Mesendoderm (in vitro differentiated cells): ENCODE data around the gene TIMP3.
"Not testable (repeated sequence)": the region's sequence is repeated elsewhere in the genome, so short reads cannot be mapped to it uniquely, and the experiment has no call there.

Experiments
- DNase-seq: peaks from one replicate; pipeline ENCODE4 v3.0.0; 2013
- H2AK5ac ChIP-seq: 2 replicates; pipeline ENCODE4 v1.6.1; 2013; ENCODE audit warnings: low read length, inconsistent platforms
- H2BK120ac ChIP-seq: 2 replicates; pipeline ENCODE4 v1.6.1; 2013; ENCODE audit warnings: low read depth, mild to moderate bottlenecking, low read length, moderate library complexity, mixed read lengths
- H2BK15ac ChIP-seq: replicated peaks from 2 replicates; pipeline ENCODE4 v1.6.1; 2013; ENCODE audit warnings: low read depth, mild to moderate bottlenecking, moderate library complexity
- H2BK5ac ChIP-seq: 2 replicates; pipeline ENCODE4 v1.6.1; 2013; ENCODE audit warnings: low read length, inconsistent platforms
- H3K18ac ChIP-seq: 2 replicates; pipeline ENCODE4 v1.6.1; 2013; ENCODE audit warnings: mild to moderate bottlenecking, low read length, mixed read lengths
- H3K23ac ChIP-seq: one replicate; pipeline ENCODE4 v1.6.1; 2013; ENCODE audit warnings: low read length
- H3K27ac ChIP-seq: 2 replicates; pipeline ENCODE4 v1.5.1; 2013; ENCODE audit warnings: low read depth, mild to moderate bottlenecking, inconsistent platforms, low read length, moderate library complexity
- H3K27me3 ChIP-seq: 2 replicates; pipeline ENCODE4 v1.6.1; 2013; ENCODE audit warnings: low read length, control low read depth, mild to moderate bottlenecking, inconsistent platforms; ENCODE audit not compliant: insufficient read depth, poor library complexity
- H3K36me3 ChIP-seq: 2 replicates; pipeline ENCODE4 v1.6.1; 2013; ENCODE audit warnings: low read length, inconsistent platforms; ENCODE audit not compliant: control insufficient read depth, insufficient read depth
- H3K4ac ChIP-seq: one replicate; pipeline ENCODE4 v1.6.1; 2013; ENCODE audit warnings: low read depth, mild to moderate bottlenecking, low read length, moderate library complexity
- H3K4me1 ChIP-seq: 2 replicates; pipeline ENCODE4 v1.6.1; 2013; ENCODE audit warnings: low read depth, low read length, inconsistent platforms; ENCODE audit not compliant: control insufficient read depth
- H3K4me2 ChIP-seq: 2 replicates; pipeline ENCODE4 v1.6.1; 2013; ENCODE audit warnings: low read length
- H3K4me3 ChIP-seq: 2 replicates; pipeline ENCODE4 v1.5.1; 2013; ENCODE audit warnings: mild to moderate bottlenecking, low read length
- H3K56ac ChIP-seq: one replicate; pipeline ENCODE4 v1.6.1; 2013; ENCODE audit warnings: low read length
- H3K79me1 ChIP-seq: 2 replicates; pipeline ENCODE4 v1.6.1; 2013; ENCODE audit warnings: low read length, inconsistent platforms
- H3K79me2 ChIP-seq: 2 replicates; pipeline ENCODE4 v1.6.1; 2013; ENCODE audit warnings: mild to moderate bottlenecking, low read length; ENCODE audit not compliant: control insufficient read depth, insufficient read depth
- H3K9ac ChIP-seq: 2 replicates; pipeline ENCODE4 v1.6.1; 2013; ENCODE audit warnings: low read length, inconsistent platforms
- H4K5ac ChIP-seq: one replicate; pipeline ENCODE4 v1.6.1; 2013; ENCODE audit warnings: low read length
- H4K8ac ChIP-seq: one replicate; pipeline ENCODE4 v1.6.1; 2013; ENCODE audit warnings: low read depth, mild to moderate bottlenecking, control low read depth, low read length, moderate library complexity
- WGBS: extraction: QIAGEN DNeasy Blood & Tissue Kit; methylation state at CpG from one replicate; pipeline ENCODE4 v1.1.7; 2013; ENCODE audit warnings: low lambda C conversion rate, missing lambda C conversion rate; ENCODE audit not compliant: insufficient coverage; ENCODE audit errors: extremely low coverage; 5-methylcytosine and 5-hydroxymethylcytosine counted together

The TIMP3 gene

GRCh38 chr22:32757086-32757762 is 44.3 kb upstream of the TIMP3 start:
- H3K4ac ChIP-seq, H3K36me3 ChIP-seq, H4K8ac ChIP-seq, H2BK120ac ChIP-seq, H3K23ac ChIP-seq, H2AK5ac ChIP-seq, H3K9ac ChIP-seq, H3K79me1 ChIP-seq, H3K4me3 ChIP-seq, H3K18ac ChIP-seq, H3K4me1 ChIP-seq, H3K4me2 ChIP-seq, H3K79me2 ChIP-seq, H3K27me3 ChIP-seq, H2BK15ac ChIP-seq, H4K5ac ChIP-seq, H2BK5ac ChIP-seq, DNase-seq, H3K56ac ChIP-seq, H3K27ac ChIP-seq: not testable (repeated sequence)
- no CpG with 5 or more reads among the region's 14 CpGs for WGBS

GRCh38 chr22:32758866-32759385 is 42.6 kb upstream of the TIMP3 start:
- Histone ChIP-seq H2AK5ac (no peak overlapping the region), H3K4me1 (no peaks in the 10 kb centered on the region), H3K27me3 (no peaks in the 10 kb centered on the region), H3K79me1 (no peaks in the 10 kb centered on the region), H2BK5ac (no peak overlapping the region), H3K27ac (no peak overlapping the region), H3K4me3 (no peak overlapping the region), H3K56ac (no peak overlapping the region), H3K79me2 (no peaks in the 10 kb centered on the region), H3K9ac (no peak overlapping the region), H2BK15ac (no peak overlapping the region), H2BK120ac (no peak overlapping the region), H3K4me2 (no peak overlapping the region), H3K4ac (no peak overlapping the region), H3K23ac (no peak overlapping the region), H3K36me3 (no peaks in the 10 kb centered on the region), H4K5ac (no peak overlapping the region), H3K18ac (no peak overlapping the region), H4K8ac (no peak overlapping the region)
- WGBS: no CpG with 5 or more reads among the region's 3 CpGs
- no peak for DNase-seq

GRCh38 chr22:32760396-32760795 is 41.1 kb upstream of the TIMP3 start:
- H3K27ac ChIP-seq: no peak overlapping the region
- H3K4ac ChIP-seq: no peak overlapping the region
- no peak overlapping the region for H4K5ac ChIP-seq
- H3K4me3 ChIP-seq: no peak overlapping the region
- H2AK5ac ChIP-seq: no peak overlapping the region
- H2BK120ac ChIP-seq: no peak overlapping the region
- H2BK5ac ChIP-seq: no peak overlapping the region
- no peak overlapping the region for H3K23ac ChIP-seq
- no peaks in the 10 kb centered on the region for H3K79me1 ChIP-seq
- no peak overlapping the region for H3K4me2 ChIP-seq
- no peak overlapping the region for H4K8ac ChIP-seq
- no peak overlapping the region for H3K56ac ChIP-seq
- H3K4me1 ChIP-seq: no peaks in the 10 kb centered on the region
- DNase-seq: no peak
- no peaks in the 10 kb centered on the region for H3K36me3 ChIP-seq
- no peaks in the 10 kb centered on the region for H3K27me3 ChIP-seq
- H3K79me2 ChIP-seq: no peaks in the 10 kb centered on the region
- no peak overlapping the region for H3K9ac ChIP-seq
- H3K18ac ChIP-seq: no peak overlapping the region
- H2BK15ac ChIP-seq: no peak overlapping the region
- WGBS: no CpG with 5 or more reads among the region's 6 CpGs

GRCh38 chr22:32760815-32761214 is 40.7 kb upstream of the TIMP3 start:
- Histone ChIP-seq H3K9ac (no peak overlapping the region), H3K27me3 (no peaks in the 10 kb centered on the region), H3K4me1 (no peaks in the 10 kb centered on the region), H2BK15ac (no peak overlapping the region), H3K23ac (no peak overlapping the region), H2BK5ac (no peak overlapping the region), H3K4me3 (no peak overlapping the region), H4K5ac (no peak overlapping the region), H4K8ac (no peak overlapping the region), H3K27ac (no peak overlapping the region), H3K4me2 (no peak overlapping the region), H3K4ac (no peak overlapping the region), H3K56ac (no peak overlapping the region), H3K18ac (no peak overlapping the region), H3K79me1 (no peaks in the 10 kb centered on the region), H3K36me3 (no peaks in the 10 kb centered on the region), H2AK5ac (no peak overlapping the region), H3K79me2 (no peaks in the 10 kb centered on the region), H2BK120ac (no peak overlapping the region)
- DNase-seq: no peak
- WGBS: no CpG with 5 or more reads among the region's 4 CpGs

- no peak overlapping the region for H3K4me2 ChIP-seq
- no peak overlapping the region for H4K8ac ChIP-seq
- H2BK15ac ChIP-seq: no peak overlapping the region
- H3K18ac ChIP-seq: no peak overlapping the region
- no peak for DNase-seq
- H4K5ac ChIP-seq: no peak overlapping the region
- H3K4ac ChIP-seq: no peak overlapping the region
- H3K23ac ChIP-seq: no peak overlapping the region
- H3K4me3 ChIP-seq: no peak overlapping the region
- no peaks in the 10 kb centered on the region for H3K79me2 ChIP-seq
- H3K9ac ChIP-seq: no peak overlapping the region
- H3K27ac ChIP-seq: no peak overlapping the region
- H3K56ac ChIP-seq: no peak overlapping the region
- no CpG with 5 or more reads among the region's 9 CpGs for WGBS
- H3K36me3 ChIP-seq: no peaks in the 10 kb centered on the region
- H2BK5ac ChIP-seq: no peak overlapping the region
- no peaks in the 10 kb centered on the region for H3K27me3 ChIP-seq
- H2AK5ac ChIP-seq: no peak overlapping the region
- H3K79me1 ChIP-seq: no peaks in the 10 kb centered on the region
- H2BK120ac ChIP-seq: no peak overlapping the region
- no peaks in the 10 kb centered on the region for H3K4me1 ChIP-seq
Measured at GRCh38 chr22:32761251-32761903, 40.1 kb upstream of the TIMP3 start.
